Transverse colon (tissue), 4 donors: ENCODE measurements around the gene MRPL45.

Source experiments
- POLR2AphosphoS5 ChIP-seq, 3 donors: sonication (generic); formaldehyde crosslinking; IDR thresholded peaks; one replicate each; pipeline ENCODE4 v1.6.1; 2016; ENCODE audit warnings: antibody characterized with exemption in 3 of 3
- TF ChIP-seq, protein P1 (sequence below), 5 experiments: fragments of 200-600 bp in 3 of 5; fragments of 450-650 bp in 2 of 5; sonication (generic) in 3 of 5; IDR thresholded peaks; 1 replicate in 2 of 5; 2 replicates in 3 of 5; pipeline ENCODE4 v1.5.1; 2016 to 2017; ENCODE audit warnings: antibody characterized with exemption in 5 of 5, inconsistent platforms in 3 of 5, mild to moderate bottlenecking in 2 of 5, moderate library complexity in 1 of 5

DNA sequence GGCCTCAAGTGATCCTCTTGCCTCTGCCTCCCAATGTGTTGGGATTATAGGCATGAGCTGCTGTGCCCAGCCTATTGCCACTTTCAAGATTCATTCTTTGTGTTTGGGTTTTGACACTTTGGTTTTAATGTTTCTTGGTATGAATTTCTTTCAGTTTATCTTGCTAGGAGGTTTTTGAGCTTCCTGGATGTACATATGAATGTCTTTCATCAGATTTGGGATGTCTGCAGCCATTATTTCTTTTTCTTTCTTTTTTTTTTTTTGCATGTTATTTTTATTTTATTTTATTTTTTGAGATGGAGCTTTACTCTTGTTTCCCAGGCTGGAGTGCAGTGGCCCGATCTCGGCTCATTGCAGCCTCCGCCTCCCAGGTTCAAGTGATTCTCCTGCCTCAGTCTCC is 18.5 kb downstream of the MRPL45 start:
- TF ChIP-seq POLR2AphosphoS5 (IDR thresholded peaks at IDR 0.05): no peak
- TF ChIP-seq, protein P1, sequence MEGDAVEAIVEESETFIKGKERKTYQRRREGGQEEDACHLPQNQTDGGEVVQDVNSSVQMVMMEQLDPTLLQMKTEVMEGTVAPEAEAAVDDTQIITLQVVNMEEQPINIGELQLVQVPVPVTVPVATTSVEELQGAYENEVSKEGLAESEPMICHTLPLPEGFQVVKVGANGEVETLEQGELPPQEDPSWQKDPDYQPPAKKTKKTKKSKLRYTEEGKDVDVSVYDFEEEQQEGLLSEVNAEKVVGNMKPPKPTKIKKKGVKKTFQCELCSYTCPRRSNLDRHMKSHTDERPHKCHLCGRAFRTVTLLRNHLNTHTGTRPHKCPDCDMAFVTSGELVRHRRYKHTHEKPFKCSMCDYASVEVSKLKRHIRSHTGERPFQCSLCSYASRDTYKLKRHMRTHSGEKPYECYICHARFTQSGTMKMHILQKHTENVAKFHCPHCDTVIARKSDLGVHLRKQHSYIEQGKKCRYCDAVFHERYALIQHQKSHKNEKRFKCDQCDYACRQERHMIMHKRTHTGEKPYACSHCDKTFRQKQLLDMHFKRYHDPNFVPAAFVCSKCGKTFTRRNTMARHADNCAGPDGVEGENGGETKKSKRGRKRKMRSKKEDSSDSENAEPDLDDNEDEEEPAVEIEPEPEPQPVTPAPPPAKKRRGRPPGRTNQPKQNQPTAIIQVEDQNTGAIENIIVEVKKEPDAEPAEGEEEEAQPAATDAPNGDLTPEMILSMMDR (IDR thresholded peaks at IDR 0.05): no peak
